Stimulated activated CD4-positive, alpha-beta T cell treated with anti-CD3 and anti-CD28 coated beads, Interleukin-1b, Interleukin-23, amount 100 ng/mL, for 1 hour (primary cell): Measurements from ENCODE around the gene SBF2.
"Not testable (repeated sequence)": the region's sequence is repeated elsewhere in the genome, so short reads cannot be mapped to it uniquely, and the experiment has no call there.

ENCODE experiments used
- DNase-seq, 2 donors: peaks; one replicate each; pipeline ENCODE4 v3.0.0-alpha.2; 2020; ENCODE audit warnings: low read depth in 2 of 2

Gene SBF2

DNA sequence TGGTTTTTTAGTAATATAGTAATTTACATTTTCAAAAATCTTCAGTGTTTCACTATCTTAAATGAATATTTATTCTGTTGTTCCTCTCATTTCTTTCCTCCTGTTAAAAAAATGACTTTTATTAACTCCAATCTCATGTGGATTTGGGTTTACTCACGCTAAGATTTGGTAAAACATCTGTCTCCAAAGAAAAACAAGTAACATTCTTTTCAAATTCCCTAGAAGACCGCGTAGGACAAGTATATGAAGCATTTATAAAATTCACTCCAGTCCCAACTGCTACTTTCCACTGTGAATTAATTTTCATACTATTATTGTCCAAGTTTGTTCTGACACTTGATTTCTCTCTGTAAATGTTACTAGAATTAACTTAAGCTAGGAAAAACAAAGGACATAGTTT lies 26.2 kb downstream of the SBF2 start:
- no peak for DNase-seq

DNA sequence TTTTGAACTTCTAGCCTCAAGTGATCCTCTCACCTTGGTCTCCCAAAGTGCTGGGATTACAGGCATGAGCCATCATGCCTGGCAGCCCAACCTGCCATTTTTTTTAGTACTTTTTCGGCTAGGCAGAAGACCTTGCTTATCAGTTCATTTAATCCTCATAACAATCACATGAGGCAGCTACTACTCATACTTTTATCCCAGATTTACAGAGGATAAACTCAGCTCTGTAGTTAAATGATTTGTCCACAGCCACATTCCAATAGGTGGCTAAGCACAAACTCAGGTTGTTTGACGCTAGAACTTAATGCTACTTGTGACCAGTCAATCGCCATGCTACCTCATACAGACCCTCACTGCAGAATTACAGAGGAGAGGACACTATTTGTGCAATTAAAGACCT lies 28.1 kb downstream of the SBF2 start:
- DNase-seq = no peak

DNA sequence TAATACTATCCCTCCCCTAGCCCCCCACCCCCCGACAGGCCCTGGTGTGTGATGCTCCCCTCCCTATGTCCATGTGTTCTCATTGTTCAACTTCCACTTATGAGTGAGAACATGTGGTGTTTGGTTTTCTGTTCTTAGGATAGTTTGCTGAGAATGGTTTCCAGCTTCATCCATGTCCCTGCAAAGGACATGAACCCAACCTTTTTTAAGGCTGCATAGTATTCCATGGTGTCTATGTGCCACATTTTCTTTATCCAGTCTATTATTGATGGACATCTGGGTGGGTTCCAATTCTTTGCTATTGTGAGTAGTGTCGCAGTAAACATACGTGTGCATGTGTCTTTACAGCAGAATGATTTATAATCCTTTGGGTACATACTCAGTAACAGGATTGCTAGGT lies 29.3 kb downstream of the SBF2 start:
- DNase-seq = not testable (repeated sequence)

DNA sequence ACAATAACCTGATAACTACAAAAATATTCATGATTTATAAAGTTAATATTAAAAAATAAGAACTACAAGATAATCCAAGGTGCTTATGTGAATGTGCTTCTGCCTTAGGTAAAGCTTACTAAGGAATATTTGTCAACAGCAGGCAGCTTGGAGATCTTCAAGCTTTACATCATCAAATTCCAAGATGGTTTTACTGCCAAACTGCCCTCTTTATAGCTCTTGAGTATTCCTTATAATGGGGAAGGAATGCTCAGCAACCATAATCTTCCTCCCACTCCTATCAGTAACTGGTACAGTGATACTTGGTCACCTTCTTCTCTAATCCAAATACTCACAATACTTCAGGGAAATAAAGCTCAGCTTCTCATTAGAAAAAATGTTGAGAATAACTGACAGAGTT lies 30.1 kb downstream of the SBF2 start:
- DNase-seq = no peak

DNA sequence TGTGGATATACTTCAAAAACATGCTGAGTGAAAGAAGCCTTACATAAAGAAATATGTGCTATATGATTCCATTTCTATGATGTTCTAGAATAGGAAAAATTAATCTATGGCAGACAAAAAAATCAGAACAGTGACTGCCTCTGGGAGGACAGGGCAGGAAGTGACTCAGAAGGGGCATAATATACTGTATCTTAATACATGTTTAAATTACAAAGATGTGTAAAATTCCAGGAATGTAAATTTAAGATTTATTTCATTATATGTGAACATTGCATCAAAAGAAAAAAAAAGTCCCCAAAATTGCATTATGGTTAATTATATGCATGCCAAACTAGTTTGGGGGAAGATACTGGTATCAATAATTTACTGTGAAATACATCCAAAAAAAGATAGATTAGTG lies 32.2 kb downstream of the SBF2 start:
- DNase-seq = no peak

DNA sequence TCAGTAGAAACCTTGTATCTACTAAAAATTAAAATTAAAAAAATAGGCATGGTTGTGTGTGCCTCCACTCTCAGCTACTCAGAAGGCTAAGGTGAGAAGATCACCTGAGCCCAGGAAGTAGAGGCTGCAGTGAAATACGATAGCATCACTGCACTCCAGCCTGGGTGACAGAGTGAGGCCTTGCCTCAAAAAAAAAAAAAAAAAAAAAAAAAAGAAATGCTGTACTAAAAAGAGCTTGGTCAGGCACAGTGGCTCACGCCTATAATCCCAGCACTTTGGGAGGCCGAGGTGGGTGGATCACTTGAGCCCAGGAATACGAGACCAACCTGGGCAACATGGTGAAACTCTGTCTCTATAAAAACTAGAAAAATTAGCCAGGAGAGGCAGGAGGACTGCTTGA lies 36.5 kb downstream of the SBF2 start:
- DNase-seq = no peak

DNA sequence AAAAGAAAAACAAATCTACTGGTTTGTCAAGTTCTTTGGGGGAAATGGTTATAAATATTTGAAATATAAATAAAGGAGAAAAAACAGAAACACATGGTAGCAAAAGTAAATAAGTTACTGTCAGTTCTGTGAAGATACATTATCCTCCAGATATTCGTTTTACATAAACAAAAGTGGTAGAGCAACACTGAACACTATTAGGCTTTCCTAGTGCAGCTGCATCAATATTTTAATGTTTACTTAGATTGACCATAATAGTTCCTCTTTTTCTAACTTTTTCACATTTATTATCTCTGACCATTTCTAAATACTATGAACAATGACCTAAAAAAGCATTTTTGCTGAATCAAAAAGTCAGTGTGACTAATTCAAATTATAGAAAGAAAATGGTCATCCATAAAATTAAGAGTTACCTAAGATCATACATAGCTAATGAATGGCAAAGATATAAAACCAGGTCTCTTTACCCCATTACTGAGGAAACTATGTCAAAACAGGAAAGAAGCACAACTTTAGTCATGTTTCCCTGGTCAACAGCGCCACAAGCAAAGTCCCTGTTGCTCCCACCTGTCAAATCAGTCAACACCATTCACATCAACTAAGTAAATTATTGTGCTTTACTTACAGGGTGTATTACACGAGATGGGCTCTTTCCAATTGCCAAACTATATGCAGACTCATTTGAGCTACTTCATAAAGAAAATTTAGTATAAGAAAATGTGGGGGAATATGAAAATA lies 38.5 kb downstream of the SBF2 start:
- DNase-seq = no peak

DNA sequence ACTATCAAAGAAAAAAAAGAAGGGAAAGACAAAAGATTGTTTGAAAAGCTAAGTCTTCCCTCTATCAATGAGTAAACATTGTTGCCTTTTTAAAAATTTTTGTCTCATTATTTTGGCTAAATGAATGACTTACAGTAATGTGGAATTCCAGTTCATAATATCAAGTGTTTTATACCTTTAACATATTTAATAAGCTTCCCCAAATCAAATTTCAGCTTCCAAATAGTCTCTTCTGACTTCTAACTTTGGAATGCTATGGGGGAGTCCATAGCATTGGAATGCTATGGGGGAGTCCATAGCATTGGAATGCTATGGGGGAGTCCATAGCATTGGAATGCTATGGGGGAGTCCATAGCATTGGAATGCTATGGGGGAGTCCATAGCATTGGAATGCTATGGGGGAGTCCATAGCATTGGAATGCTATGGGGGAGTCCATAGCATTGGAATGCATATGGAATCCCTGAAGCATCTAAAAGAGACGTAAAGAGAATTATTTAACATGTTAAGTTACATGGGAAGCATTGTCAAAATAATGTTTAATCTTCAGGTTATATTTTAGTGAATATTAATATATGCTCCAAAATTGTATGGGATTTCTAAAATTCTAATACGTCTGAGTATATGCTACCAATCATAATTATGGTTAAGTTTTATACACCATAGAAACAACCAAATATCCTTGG lies 44.4 kb downstream of the SBF2 start:
- not testable (repeated sequence) for DNase-seq

DNA sequence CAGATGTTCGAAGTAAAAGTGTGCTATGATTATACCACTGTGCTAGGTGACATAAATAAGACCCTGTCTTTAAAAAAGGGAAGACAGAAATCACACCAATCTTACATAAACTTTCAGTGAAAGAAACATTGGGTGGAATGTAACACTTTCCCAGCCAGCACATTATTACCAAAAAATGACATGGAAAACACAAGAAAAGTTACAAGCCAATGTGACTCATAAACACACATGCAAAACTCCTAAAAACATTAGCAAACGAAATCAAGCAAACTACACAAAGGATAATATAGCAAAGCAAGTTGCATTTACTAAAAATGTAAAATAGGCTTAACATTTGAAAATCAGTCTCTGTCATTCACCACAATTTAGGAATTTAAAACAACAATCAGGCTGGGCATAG lies 47.0 kb downstream of the SBF2 start:
- DNase-seq = no peak

DNA sequence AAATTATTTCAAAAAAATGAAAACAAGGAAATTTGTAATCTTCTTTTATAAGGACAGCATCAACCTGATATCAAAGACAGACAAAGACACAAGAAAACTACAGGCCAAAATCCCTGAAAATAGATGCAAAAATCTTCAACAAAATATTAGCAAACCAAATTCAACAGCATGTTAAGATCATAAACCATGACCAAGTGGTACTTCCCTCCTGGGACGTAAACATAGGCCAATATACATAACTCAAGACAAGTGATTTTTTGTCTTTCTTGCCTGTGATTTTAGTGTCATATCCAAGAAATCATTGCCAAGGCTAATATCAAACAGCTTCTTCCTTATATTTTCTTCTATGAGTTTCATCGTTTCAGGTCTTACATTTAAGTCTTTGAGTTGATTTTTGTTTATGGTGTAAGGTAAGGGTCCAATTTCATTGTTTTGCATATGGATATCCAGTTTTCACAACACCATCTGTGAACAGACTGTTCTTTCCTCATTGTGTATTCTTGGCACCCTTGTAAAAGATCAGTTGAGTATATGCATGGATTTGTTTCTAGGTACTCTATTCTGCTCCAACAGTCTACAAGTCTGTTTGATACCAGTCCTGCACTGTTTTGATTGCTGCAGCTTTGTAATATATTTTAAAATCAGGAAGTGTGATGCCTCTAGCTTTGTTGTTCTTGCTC lies 50.0 kb downstream of the SBF2 start:
- DNase-seq = no peak

DNA sequence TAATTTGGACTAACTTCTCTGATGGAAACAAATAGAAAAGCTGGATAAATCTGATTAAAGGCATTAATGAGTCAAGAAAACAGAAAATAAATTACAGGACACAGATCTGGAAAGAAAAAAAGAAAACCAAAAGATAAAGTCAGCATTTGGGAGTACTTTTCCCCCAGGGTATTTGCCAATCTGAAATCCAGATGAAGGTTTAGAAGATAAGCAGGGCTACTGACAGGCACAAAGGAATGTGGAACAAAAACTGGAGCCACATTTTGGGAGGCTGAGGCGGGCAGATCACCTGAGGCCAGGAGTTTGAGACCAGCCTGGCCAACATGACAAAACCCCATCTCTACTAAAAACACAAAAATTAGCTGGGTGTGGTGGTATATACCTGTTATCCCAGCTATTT lies 57.2 kb downstream of the SBF2 start:
- DNase-seq = no peak

DNA sequence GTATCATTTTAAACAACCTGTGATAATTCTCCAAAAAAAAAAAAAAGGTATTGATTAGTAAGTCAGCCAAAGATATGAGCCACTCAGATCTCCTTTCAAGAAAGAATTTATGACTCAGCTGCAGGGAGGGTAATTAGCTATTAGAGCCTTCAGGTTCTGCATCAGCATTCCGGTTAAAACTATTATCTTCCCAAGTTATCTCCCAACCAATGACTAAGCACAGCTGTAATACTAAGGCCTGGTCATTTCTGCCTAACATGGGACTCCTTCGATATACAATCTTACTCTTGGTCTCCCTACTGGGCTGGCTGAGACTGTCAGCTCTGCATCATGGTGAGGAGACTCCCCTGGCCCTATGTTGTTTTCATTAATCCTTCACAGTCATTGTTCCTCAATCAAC lies 60.4 kb downstream of the SBF2 start:
- no peak for DNase-seq

DNA sequence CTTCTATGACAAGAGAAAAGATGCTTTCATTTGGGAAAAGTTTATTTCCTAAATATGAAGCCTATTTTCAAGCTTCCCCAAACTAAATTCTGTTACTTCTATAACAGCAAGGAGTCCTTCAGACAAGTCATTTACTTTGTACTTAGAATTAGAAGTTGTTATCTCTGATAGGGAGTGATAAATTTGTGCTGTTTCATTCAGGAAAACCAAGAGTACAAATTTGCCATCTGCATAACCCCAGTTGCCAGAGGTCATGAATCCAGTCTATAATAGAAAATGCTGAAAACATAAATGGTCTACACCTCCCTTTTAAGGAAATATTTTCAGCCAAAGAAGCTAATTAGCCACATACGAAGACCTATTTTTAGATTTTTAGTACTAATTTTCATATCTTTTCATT lies 61.3 kb downstream of the SBF2 start:
- no peak for DNase-seq

DNA sequence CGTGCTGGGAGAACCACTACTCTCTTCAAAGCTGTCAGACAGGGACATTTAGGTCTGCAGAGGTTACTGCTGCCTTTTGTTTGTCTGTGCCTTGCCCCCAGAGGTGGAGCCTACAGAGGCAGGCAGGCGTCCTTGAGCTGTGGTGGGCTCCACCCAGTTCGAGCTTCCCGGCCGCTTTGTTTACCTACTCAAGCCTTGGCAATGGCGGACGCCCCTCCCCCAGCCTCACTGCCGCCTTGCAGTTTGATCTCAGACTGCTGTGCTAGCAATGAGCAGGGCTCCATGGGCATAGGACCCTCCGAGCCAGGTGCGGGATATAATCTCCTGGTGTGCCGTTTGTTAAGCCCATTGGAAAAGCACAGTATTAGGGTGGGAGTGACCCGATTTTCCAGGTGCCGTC lies 62.2 kb downstream of the SBF2 start:
- DNase-seq = not testable (repeated sequence)

DNA sequence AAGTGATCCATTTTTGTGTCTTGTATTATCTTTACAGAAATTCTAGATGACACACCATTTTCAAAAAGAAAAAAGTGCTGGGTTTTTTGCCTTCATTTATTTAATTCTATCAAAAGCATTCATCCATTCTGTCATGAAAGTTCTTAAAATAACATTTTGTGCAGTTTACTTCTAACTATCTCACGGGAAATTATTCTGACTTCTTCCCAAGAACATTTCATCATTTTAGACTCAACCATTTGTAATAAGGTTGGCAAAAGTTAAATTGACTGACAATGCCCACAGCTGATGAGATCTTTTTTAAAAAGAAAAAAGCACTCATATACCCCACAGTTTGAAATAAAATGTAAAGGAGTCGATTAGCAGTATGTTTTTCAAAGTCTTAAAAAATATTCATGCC lies 68.5 kb downstream of the SBF2 start:
- no peak for DNase-seq

DNA sequence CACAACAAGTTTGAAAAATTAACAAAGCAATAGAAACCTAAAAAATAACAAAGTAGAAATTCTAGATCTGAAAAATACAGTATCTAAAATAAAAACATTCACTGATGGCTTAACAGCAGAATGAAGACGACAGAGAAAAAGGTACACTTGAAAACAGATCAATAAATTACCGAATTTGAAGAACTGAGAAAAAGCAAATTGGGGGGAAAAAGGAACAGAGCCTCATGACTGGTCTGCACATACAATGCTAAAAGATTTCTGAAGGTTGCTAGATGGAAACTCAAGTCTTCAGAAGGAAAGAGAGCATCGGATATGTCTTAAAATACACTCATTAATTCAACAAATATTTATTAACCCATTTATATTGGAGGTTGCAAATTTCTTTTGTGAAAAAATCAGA lies 71.6 kb downstream of the SBF2 start:
- no peak for DNase-seq

DNA sequence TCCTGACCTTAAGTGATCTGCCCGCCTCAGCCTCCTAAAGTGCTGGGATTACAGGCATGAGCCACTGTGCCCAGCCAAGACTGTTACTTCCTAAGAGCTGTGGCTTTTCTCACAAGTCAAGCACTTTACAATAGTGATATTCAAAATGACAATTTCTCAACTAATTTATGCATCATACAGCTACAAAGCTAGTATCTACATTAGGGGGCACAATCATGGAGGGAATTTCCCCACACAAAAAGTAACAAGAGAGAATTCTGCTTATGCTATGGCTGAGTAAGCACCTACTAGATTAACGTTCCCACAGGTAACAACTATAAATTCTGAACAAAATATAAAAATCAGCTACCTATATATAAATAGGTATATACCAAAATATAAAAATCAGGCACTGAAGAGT lies 72.7 kb downstream of the SBF2 start:
- DNase-seq = no peak

DNA sequence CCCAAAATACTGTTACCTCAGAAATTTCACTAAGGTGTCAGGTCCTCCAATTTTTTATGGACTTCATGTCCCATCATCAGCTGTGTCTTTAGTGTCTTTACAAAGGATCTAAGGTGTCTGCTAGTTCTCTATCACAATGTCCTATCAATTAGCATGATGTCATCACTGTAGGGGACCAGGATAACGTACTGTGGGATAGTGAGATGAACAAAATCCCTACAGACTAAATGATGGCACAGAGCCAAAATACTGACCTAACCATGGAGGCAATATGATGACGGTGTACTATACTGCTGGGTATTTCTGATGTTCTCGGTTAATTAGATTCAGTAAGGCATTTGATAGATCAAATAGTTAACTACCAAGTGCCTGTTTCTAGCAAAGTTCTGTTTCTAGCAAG lies 82.5 kb downstream of the SBF2 start:
- DNase-seq = no peak

DNA sequence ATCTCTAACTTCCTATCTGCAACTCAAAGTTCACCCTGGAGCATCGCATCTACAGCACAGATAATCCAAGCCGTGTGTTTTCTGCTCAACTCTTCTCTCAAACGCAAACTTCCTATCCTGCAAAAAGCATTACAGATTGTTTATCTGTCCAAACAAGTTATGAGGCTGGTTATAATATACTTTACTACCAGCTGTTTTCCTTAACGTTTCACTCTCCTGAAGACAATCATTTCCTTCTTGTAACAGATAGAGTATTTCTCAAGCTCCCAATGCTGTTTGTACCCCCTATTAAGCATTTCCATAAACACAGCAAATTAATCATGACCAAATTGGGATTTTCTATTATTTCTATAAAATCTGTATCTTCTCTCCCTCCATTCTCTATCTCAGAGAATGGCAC lies 84.7 kb downstream of the SBF2 start:
- no peak for DNase-seq

DNA sequence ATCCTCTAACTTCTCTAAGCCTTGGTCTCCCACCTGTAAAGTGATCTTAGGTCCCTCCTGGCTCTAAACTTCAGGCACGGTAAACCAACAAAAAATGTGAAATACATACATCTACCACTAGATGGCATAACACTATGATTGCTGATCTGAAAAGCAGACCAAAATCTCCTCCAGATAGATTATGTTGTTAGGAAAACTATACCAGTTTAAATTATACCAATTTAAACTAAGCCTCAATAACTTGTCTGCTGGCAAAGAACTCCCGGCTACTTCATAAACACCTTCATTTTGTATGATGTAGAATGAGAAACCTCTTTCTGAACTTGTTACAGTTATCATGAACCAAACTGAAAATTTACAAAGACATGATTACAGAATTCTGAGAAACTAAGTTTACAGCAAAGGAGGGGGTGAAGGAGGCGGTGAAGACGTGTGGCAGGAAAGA lies 85.9 kb downstream of the SBF2 start:
- no peak for DNase-seq

DNA sequence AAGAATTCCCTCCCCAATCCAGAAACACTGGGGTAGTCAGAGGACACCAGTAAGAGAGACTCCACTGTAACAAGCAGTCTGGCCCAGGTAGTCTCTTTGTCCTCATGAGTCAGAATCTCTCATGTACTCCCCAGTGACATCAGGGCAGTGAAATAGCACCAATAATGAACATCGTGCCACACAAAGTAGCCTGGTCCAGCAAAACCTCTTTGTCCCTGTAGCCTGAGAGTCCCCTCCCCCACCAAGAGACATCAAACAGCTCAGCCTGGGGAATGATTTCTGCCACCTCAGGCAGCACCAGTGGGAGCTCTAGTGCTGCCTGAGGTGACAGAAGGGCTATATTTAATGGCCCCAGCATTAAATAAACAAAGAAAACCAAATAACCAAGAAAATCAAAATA lies 88.1 kb downstream of the SBF2 start:
- no peak for DNase-seq

DNA sequence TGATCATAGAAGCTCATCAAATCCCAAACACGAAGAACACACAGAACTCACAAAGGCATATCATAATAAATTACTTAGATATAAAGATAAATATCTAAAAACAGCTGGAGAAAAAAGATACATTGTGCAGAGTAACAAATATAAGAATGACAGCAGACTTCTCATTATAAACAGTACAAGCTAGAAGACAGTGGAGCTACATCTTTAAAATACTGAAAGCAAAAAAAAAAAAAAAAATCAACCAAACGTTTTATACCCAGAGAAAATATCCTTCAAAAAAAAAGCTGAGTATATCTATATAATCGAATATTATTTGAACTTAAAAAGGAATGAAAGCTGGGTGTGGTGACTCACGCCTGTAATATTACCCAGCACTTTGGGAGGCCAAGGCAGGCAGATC lies 90.0 kb downstream of the SBF2 start:
- no peak for DNase-seq

DNA sequence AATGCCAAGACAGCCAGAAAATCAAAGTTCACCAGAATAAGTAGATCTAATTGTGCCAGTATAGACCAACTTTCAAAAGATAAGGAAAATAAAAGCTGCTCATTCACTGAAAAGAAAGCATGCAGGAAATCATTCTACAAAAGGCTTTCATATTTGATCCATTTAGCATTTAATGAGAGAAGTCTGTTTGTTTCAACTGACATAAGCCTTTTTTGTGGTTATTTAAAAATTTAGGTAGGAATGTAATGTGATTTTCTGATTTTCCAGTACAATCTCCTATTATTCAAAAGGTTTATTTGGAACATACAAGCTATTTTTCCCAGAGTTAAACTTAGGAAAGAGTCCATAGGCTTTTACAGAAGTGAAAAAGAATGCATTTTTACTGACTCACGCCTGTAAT lies 92.7 kb downstream of the SBF2 start:
- no peak for DNase-seq
